HG03520 (cell line): ENCODE results near the gene SLC2A8.

Source experiments
- ATAC-seq: cut with Tn5 transposase; IDR thresholded peaks from one replicate; pipeline ENCODE4 v1.9.1; 2021; ENCODE audit warnings: mild to moderate bottlenecking, moderate library complexity; ENCODE audit not compliant: unreplicated experiment

Gene SLC2A8

DNA sequence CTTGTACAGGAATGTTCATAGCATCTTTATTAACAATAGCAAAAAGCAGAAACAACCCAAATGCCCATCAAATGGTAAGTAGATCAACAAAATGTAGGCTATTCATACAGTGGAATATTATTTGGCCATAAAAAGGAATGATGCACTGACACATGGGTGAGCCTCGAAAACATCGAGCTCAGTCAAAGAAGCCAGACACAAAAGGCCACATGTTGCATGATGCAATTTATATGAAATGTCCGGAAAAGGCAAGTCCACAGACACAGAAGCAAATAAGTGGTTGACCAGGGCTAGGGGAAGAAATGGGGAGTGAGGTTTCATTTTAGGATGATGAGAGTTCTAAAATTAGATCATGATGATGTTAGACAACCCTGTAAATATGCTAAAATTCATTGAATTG is 16.5 kb upstream of the SLC2A8 start:
- ATAC-seq = no peak

DNA sequence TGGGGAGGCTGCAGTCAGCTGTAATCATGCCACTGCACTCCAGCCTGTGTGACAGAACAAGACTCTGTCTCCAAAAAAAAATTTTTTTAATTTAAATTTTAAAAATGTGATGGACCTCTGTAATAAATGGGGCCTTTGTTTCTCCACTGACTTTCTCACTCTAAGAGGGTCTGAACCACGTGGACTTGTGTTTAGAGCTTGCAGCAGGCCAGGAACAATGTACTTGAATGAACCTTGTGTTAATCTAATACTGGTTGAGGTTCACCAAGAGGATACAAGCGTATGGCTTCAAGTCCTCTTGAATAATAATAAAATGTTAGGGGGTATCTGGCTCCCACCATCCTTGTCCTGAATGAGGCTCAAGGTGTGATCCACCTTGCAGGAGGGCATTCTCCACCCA is 14.4 kb upstream of the SLC2A8 start:
- ATAC-seq = no peak

DNA sequence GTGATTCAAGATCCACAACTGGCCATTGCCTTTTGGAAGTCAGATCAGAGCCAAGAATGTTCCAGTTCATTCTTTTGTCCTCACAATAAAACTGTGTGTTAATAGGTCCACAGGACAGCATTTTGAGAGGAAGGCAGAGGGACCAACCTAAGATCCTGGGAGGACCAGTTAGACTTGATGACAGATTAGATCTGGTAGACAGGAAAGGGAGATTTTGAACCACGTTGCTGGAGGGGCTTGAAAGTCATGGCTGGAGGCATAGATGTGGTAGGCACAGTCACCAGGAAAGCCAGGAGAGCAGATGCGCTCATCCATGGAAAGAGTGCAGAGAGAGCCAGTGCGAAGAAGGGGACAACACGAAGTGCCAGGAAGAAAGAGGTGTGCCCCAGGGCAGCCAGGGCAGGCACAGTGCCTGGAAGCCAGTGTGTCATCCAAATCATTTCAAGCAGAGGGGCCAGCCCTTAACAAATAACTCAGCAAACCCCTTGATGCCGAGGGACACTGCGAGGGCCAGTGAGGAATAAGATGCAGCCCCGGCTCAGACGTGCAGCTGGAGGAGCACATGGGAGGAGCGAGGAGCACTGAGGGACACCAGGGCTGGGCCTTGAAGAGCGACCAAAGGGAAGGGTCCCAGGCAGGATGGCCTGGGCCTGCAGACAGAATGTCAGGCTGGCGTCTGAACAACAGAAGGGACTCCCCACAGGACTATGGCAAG is 12.8 kb upstream of the SLC2A8 start:
- ATAC-seq = no peak

DNA sequence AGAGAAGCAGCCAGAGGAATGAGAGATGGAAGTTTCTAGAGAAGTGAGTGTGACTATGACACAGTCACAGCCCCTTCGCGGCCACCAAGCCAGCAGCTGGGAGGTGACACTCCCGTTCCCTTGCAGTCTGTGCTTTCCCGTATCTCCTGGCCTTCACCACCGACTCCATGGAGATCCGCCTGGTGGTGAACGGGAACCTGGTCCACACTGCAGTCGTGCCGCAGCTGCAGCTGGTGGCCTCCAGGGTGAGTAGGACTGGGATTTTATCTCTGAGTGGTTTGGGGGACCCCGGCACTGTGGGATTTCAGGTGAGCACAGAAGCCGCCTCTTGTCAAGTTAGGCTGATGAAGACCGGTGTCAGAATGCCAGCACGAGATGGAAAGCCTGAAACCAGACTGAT is 12.1 kb upstream of the SLC2A8 start:
- no peak for ATAC-seq

DNA sequence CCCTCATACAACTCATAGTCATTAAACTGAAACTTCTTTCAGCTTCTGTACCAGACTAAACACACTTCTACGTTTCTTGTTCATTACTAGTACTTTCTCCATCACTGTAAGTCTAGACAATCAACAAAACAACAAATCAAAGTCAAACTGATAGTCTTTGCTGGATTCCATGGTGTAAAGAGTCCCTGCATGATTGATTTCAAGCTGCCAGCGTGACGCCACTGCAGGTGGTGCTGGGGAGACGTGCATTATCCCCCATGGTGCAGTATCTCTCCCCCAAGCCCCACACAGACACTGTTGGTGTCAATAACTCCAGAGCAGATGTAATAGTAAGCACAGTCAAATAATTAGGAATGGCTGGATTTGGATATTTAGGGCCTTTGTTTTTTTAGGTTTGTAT is 10.7 kb upstream of the SLC2A8 start:
- no peak for ATAC-seq

DNA sequence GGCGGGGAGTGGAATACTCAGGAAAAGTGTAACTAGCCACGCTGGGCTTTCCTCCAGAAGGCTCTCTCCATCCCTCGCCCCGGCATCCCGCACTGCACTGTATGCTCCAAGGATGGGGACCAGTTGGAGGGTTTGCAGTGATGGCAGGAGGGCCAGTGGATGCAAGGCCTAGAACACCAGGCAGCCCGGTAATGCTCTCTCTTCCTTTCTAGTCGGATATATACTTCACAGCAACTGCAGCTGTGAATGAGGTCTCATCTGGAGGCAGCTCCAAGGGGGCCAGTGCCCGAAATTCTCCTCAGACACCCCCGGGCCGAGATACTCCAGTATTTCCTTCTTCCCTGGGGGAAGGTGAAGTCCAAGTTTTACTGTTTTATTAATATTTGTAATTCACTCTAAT is 10.0 kb upstream of the SLC2A8 start:
- ATAC-seq = no peak

DNA sequence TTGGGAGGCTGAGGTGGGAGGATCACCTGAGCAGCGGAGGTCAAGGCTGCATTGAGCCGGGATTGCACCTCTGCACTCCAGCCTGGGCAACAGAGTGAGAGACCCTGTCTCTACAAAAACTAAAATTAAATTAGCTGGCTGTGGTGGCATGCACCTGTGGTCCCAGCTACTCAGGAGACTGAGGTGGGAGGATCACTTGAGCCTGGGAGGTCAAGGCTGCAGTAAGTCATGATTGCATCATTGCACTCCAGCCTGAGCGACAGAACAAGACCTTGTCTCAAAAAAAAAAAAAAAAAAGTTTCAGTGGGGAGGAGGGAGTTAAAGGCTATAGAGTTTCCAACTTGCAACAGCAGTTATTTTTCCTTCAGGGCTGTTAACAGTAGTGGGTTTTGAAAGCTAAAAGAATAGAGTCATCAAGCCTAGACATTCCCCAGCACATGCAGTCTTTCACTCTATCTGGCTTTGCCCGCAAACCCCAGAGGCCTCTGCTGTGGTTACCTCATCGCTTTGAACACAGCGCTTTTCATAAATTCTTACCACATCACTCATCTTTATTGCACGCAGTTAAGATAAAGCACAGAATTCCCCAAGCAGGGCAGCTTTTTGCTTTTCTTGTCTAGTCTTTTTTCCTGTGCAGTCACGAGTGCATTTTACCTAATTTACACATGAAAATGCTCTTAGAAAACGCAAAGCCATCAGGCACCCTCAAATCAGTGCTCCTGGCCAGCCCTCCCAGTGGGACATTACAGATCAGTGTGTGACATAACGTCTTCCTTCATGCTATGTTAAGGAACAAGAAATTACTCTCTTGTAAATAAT is 8.7 kb upstream of the SLC2A8 start:
- peak; percentile 74 for ATAC-seq

DNA sequence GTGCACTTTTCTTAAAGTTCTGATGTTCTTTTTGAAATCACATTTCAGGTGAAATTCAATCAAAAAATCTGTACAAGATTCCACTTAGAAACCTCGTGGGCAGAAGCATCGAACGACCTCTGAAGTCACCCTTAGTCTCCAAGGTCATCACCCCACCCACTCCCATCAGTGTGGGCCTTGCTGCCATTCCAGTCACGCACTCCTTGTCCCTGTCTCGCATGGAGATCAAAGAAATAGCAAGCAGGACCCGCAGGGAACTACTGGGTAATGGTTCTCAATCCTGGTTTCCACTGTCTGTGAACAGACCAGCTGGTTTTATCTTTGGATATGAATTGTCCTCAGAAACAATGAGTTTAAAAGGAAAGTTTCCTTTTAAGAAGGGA is 8.1 kb upstream of the SLC2A8 start:
- ATAC-seq = no peak

DNA sequence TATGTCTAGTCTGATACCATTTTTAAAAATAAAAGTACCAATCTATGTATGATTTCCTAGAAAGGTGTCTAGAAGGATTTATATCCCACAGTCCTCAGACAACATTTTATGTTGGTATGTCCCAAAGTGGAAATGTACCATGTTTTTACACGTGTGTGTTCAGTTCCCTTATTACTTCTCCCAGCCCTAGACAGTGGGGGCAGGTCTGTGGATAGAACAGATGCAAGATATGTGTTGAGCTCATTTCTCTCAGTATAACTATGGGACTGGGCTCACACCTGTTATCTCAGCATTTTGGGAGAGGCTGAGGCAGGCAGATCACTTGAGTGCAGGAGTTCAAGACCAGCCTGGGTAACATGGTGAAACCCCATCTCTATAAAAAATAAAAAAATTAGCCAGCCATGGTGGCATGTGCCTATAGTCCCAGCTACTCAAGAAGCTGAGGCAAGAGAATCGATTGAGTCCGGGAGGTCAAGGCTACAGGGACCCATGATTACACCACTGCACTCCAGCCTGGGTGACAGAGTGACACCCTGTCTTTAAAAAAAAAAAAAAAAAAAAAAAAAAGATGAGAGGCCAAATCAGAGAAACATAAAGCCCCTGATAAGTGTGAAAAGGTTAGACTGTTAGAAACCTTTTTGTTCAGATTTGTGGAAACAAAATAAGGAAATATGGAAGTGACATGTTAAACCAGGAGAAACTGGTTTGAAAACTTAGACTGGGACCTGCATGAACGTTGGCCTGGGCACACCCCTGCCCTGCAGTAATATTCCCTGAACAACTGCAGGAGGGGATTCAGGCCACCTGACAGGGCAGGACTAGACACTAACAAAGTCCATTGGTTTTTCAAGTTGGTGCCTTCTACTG is 7.4 kb upstream of the SLC2A8 start:
- ATAC-seq = no peak

DNA sequence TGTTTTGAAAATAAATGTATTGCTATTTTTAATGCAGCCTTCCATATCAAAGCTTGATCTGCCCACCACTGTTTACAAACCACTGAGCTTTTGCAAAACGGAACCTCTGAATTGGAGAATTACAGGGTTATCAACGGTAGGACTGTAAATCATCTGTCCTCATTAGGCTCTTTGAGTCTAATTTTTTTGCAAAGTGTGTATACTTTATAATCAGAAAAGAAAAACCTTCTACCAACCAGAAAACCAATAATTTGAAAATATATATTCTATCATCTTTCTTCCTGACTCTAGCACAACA is 6.8 kb upstream of the SLC2A8 start:
- no peak for ATAC-seq

DNA sequence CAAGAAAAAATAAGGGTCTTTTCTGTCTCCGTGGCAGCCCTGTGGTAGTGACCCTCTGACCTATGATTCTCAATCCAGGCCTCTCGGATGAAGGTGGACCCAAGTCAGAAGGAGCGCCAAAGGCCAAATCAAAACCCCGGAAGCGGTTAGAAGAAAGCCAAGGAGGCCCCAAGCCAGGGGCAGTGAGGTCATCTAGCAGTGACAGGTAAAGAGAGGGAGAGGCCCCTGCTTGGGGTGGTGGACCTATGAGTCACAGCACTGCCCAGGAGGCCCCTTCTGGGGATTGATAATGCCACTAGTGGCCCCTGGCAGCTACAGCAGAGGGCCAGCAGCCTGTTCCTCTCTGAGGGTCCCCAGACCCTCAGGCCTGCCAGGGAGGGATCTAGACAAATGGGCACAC is 6.4 kb upstream of the SLC2A8 start:
- no peak for ATAC-seq

DNA sequence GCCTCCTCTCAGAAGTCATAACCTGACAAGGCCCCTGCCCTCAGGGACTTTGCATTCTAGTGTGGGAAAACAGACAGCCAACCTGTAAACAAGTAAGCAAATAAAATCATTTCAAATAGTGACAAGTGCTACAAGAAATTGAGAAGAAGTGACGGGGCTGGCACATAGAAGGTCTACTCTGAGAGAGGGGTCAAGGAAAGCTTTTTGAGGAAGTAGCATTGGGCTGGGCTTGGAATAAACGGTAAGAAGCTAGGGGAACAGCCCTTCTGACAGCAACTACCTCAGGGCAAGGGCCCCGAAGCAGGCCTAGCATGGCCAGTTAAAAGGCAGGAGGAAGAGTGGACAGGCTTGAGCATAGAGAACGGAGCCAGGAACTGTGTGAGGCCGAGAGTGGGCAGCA is 4.8 kb upstream of the SLC2A8 start:
- no peak for ATAC-seq

DNA sequence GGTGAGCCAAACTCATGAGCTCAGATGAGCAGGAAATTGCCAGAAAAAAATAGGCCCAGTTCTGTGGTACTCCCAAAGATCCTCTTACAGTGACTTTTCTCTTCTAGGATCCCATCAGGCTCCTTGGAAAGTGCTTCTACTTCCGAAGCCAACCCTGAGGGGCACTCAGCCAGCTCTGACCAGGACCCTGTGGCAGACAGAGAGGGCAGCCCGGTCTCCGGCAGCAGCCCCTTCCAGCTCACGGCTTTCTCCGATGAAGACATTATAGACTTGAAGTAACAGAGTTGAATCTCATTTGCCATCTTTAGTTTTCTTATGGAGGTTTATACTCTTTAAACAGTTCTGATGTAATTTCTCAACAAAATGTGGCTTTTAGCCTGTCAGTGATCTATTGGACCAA is 4.0 kb upstream of the SLC2A8 start:
- no peak for ATAC-seq

DNA sequence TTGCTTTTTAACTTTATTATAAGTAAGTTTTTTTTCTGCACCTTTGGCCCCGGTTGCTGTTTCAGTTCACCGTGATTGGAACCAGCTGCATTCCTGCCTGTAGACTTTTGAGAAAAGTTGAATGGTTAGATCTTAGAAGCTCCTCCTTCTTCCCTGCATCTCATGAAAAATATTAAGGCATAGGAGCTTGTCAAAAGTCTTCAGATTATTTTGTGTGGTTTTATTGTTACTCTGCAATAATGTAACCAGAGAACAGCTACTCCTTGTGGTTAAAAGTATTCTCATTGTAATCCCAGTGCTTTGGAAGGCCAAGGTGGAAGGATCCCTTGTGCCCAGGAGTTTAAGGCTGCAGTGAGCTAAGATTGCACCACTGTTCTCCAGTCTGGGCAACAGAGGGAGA is 3.3 kb upstream of the SLC2A8 start:
- no peak for ATAC-seq

DNA sequence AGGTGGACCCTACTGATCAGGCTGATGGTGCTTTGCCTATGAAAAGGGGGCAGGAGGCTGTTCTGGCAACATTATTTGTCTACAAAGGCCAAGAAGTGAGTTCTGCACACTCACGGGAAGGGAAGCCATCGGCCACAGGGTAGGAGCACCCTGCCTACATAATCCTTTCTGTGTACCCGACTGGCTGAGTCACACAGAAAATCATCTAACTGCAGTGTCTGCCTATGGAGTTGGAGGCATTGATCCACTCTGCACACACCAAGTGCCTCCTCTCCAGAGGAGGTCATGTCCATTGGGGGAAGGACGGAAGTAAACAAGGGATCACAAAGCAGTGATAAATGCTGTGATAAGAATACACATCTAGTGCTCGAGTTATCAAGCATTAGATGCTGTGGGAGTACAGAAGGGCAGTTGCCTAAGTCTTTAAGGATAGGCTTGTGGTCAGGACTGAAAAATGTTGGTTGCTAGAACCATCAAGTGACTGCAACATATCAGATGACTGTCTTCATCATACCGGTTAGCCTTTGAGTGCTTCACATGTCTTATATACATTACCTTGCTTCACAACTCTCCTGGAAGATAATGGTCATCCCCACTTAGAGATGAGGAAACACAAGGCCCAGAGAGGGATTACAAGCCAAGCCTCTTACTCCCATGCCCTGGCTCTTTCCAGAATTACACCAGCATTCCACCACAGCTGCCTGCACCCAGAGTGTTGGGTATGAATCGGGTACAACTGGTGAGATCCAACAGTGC is 1.3 kb upstream of the SLC2A8 start:
- ATAC-seq = no peak

DNA sequence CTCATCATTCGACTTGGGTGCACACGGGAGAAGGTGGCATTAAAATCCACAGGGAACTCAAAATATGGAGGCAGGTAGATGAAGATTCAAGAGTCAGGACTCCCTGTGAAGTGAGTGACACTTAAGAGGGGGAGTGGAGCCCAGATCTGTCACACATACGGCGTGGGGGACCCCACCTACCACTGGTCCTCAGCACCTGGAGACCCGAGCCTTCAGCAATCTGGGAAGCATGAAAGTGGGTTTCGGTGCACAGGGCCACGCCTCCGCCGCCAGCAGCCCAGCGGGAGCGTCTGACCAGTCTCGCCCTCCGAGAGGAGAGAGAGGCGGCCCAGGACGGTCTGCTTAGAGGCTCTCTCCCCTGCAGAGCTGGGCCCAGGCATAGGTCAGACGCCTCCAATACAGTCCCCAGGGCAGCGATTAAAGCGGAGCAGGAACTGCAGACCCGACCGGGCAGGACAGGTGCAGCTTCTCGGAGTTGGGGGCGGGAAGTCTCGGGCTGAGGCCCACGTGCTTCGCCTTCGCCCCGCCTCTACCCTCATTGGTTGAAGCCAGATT is 639 bp upstream of the SLC2A8 start:
- ATAC-seq = no peak

DNA sequence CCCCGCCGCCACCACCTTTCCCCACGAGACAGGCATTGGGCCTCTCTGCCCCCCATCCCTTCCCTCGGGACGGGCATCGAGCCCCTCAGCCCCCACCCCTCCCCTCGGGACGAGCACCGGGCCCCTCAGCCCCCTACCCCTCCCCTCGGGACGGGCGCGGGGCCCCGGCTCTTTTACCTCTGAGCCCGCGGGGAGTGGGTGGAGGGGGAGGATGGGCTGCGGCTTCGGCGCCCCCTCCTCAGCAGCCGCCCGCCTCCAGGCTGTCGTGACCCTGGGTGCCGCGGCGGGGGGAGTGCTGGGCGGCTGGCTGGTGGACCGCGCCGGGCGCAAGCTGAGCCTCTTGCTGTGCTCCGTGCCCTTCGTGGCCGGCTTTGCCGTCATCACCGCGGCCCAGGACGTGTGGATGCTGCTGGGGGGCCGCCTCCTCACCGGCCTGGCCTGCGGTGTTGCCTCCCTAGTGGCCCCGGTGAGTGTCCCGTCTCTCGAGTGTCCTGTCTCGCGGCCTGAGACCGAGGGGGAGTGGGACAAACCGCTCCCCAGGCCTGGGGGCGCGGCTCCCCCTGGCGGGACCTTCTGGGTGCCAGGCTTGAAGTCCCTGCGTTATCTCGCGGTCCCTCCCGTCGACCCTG is 791 bp downstream of the SLC2A8 start:
- ATAC-seq = no peak

DNA sequence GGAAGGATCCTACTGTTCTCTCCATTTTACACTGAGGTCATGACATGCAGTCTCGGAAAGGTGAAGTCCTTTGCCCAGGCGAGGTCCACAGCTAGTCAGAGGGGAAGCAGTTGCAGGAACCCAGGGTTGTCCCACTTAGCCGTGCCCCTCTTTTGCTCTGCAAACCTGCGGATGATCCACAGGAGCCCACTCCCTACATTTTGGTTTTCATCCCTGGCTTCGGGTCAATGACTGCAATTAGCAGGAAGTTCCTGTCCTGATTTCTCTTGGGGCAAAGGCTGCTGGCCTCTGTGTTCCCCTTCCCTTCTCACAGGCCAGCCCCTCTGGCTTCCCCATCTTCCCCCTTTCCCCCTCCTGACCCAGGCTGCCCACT is 1.3 kb downstream of the SLC2A8 start:
- no peak for ATAC-seq

DNA sequence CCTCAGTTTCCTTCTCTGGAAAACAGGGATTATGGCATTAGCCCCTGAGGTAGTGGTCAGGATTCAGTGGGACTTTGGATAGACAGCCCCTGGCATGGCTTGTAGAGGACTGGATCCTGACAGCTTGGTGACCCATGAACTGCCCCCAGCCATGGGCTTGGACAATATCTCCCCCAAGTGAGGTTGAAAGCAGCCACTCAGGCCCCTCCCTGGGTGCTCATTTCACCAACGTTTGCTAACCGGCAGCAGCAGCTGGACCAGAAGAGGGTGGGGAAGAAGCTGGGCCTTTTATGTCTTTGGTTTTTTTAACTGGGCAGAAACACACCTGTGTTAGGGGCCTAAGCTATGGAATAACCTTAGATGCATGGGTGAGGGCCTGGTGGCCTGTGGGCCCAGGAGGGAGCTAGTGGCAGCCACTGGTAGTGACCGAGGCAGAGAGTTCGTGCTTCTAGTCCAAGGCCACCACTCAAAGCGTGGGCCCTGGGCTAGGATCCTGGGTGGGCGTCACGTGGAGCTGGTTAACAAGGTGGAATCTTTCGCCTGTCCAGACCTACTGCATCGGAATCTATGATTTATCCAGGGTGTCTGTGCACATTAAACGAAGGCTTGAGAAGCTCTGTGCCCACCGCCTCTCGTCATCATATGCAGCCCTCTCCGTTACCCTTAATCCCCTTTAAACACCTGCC is 1.9 kb downstream of the SLC2A8 start:
- no peak for ATAC-seq

DNA sequence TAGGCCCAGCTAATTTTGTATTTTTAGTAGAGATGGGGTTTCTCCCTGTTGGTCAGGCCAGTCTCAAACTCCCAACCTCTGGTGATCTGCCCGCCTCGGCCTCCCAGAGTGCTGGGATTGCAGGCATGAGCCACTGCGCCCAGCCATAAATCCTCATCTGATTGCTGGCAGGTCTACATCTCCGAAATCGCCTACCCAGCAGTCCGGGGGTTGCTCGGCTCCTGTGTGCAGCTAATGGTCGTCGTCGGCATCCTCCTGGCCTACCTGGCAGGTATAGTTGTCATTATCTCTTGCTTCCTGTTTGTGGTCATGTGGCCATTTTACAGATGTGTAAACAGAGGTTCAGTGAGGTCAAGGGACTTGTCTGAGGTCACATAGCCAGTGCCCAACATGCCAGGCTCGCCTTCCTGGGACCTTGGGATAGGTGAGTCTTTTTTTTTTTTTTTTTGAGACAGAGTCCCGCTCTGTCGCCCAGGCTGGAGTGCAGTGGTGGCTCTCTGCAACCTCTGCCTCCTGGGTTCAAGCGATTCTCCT is 2.8 kb downstream of the SLC2A8 start:
- no peak for ATAC-seq
